Left lung (tissue), 10 donors: Measurements from ENCODE around the gene MRPL41. TPM values are rescaled to one million over a fixed set of nuclear protein-coding genes. Genes with fewer than 3 reads are reported as not detected.
"Not testable (repeated sequence)": the region's sequence is repeated elsewhere in the genome, so short reads cannot be mapped to it uniquely, and the experiment has no call there.

Experiments used
- ATAC-seq: fragments of 200-7000 bp; cut with Tn5 transposase; one replicate; pipeline ENCODE4 v1.9.1; 2020; ENCODE audit warnings: moderate library complexity
- DNase-seq, 4 donors: peaks; one replicate each; pipeline ENCODE4 v3.0.0-alpha.2; 2013 to 2020
- H3K27ac ChIP-seq, 2 donors: fragments of 200-600 bp; sonication (generic) in 1 of 2; one replicate each; pipeline versions ENCODE4 v1.5.0 to v1.8.0; 2020 to 2021
- H3K27me3 ChIP-seq, 2 donors: fragments of 200-600 bp; sonication (generic) in 1 of 2; one replicate each; pipeline versions ENCODE4 v1.5.0 to v1.8.0; 2020 to 2021
- H3K36me3 ChIP-seq, 2 donors: fragments of 200-600 bp; sonication (generic) in 1 of 2; one replicate each; pipeline versions ENCODE4 v1.5.0 to v1.8.0; 2020 to 2021
- H3K4me1 ChIP-seq, 2 donors: fragments of 200-600 bp; one replicate each; pipeline ENCODE4 v1.8.0; 2021
- H3K4me3 ChIP-seq, 2 donors: fragments of 200-600 bp; sonication (generic) in 1 of 2; one replicate each; pipeline versions ENCODE4 v1.5.0 to v1.8.0; 2020 to 2021; ENCODE audit warnings: mild to moderate bottlenecking in 1 of 2
- H3K9me3 ChIP-seq, 2 donors: fragments of 200-600 bp; sonication (generic) in 1 of 2; one replicate each; pipeline versions ENCODE4 v1.5.0 to v1.8.0; 2020 to 2021
- CTCF ChIP-seq, 2 donors: fragments of 200-600 bp; sonication (generic) in 1 of 2; IDR thresholded peaks; one replicate each; pipeline versions ENCODE4 v1.5.0 to v1.8.0; 2021; ENCODE audit warnings: antibody characterized with exemption in 2 of 2
- intact Hi-C, 2 donors: fragments of 100-400 bp; cut with DNase I; formaldehyde crosslinking; loops; one replicate each; pipeline versions ENCODE4 v1.11.2 to v1.14.2; 2022
- polyA plus RNA-seq, 6 donors: library from polyadenylated mRNA; unstranded; fragments of 120-200 nt; gene quantifications; one replicate each; pipeline ENCODE4 v1.2.1, GENCODE V29; 2013; ENCODE audit not compliant: insufficient read length in 6 of 6
- total RNA-seq, 2 donors: library from RNA; stranded (reverse); fragmentation: NEBNext Ultra II Directional; extraction: Animal tissue kit (Norgen Biotek cat#: 25700); gene quantifications; one replicate each; pipeline ENCODE4 v1.2.1, GENCODE V29; 2021
- donor health status: DM: no; HTN: yes; CAD: no.
- donor health status: DM: no; HTN: no; CAD: no.

Gene MRPL41
- total and polyA plus RNA-seq, 8 donors = 10.9 to 49.1 (median 18.4) TPM

GRCh38 chr9:137590469-137591383 is 39.0 kb downstream of the MRPL41 start, which contains the start of gene ZMYND19:
Gene ZMYND19, minus strand, starts transcription at chr9:137590512. Its CDS starts 249 bp downstream, at chr9:137590263.
- H3K4me1 ChIP-seq = peaks cover 14 to 34% of the 10 kb centered on the region in 2 donors
- DNase-seq = peak; percentile 86 to 96 (median 90)
- H3K27me3 ChIP-seq = no peaks in the 10 kb centered on the region
- H3K27ac ChIP-seq = peak within 1 kb of the TSS in 1 of 2 donors; percentile 76
- no peak for TF ChIP-seq CTCF (IDR thresholded peaks at IDR 0.05)
- H3K36me3 ChIP-seq = peaks cover 0 to 25% of the 10 kb centered on the region in 2 donors
- peak within 1 kb of the TSS; percentile 90 to 93 for H3K4me3 ChIP-seq
- no peaks in the 10 kb centered on the region for H3K9me3 ChIP-seq
- intact Hi-C loops = no loop called here
- peak; percentile 95 for ATAC-seq

- intact Hi-C loops = no loop called here
- H3K27ac ChIP-seq = peak overlapping the region; percentile 13 to 54
- DNase-seq (peak in 2 of 4 donors; percentile 48 to 61), ATAC-seq (peak; percentile 55)
- H3K9me3 ChIP-seq = no peaks in the 10 kb centered on the region
- no peak for TF ChIP-seq CTCF (IDR thresholded peaks at IDR 0.05)
- no peak overlapping the region for H3K4me3 ChIP-seq
- no peaks in the 10 kb centered on the region for H3K27me3 ChIP-seq
- peaks cover 0 to 7% of the 10 kb centered on the region in 2 donors for H3K36me3 ChIP-seq
- peaks cover 14 to 34% of the 10 kb centered on the region in 2 donors for H3K4me1 ChIP-seq
These were observed 41.1 kb downstream of the MRPL41 start for GRCh38 chr9:137592767-137593166.

GRCh38 chr9:137593176-137593575 is 41.5 kb downstream of the MRPL41 start:
- H3K9me3 ChIP-seq = no peaks in the 10 kb centered on the region
- ATAC-seq (peak; percentile 66), DNase-seq (peak in 2 of 4 donors; percentile 77 to 86)
- H3K36me3 ChIP-seq = peaks cover 0 to 3% of the 10 kb centered on the region in 2 donors
- intact Hi-C loops = no loop called here
- H3K4me3 ChIP-seq = no peak overlapping the region
- H3K27ac ChIP-seq = peak overlapping the region; percentile 13 to 54
- H3K27me3 ChIP-seq = no peaks in the 10 kb centered on the region
- TF ChIP-seq CTCF (IDR thresholded peaks at IDR 0.05) = no peak
- peaks cover 14 to 34% of the 10 kb centered on the region in 2 donors for H3K4me1 ChIP-seq

- DNase-seq, H3K4me3 ChIP-seq, H3K36me3 ChIP-seq, ATAC-seq, H3K27ac ChIP-seq, H3K27me3 ChIP-seq, H3K9me3 ChIP-seq, intact Hi-C loops: not testable (repeated sequence)
- H3K4me1 ChIP-seq = peaks cover 0 to 15% of the 10 kb centered on the region in 2 donors
These were observed 44.9 kb downstream of the MRPL41 start for GRCh38 chr9:137596577-137596976.

- H3K4me1 ChIP-seq = peaks cover 0 to 10% of the 10 kb centered on the region in 2 donors
- no peak overlapping the region for H3K4me3 ChIP-seq
- ATAC-seq = no peak
- DNase-seq = no peak
- no peak for TF ChIP-seq CTCF (IDR thresholded peaks at IDR 0.05)
- intact Hi-C loops = no loop called here
- H3K27me3 ChIP-seq = no peaks in the 10 kb centered on the region
- no peaks in the 10 kb centered on the region for H3K9me3 ChIP-seq
- no peak overlapping the region for H3K27ac ChIP-seq
- no peaks in the 10 kb centered on the region for H3K36me3 ChIP-seq
These were observed 47.3 kb downstream of the MRPL41 start for GRCh38 chr9:137598943-137599342.

Other genes with a start within 250 kb of the MRPL41 start
- gene NRARP, start 249.6 kb upstream of the MRPL41 start, total RNA-seq = 10 to 100 TPM; 11.3 to 15.2 TPM
- gene NRARP, start 249.6 kb upstream of the MRPL41 start, polyA plus RNA-seq = 10 to 100 TPM in 2 of 6 donors, 1 to 10 TPM in 4; 7.0 to 11.1 (median 9.0) TPM
- 10 to 100 TPM; 13.7 to 21.8 TPM for gene EXD3, start 128.7 kb upstream of the MRPL41 start, total RNA-seq
- gene EXD3, start 128.7 kb upstream of the MRPL41 start, polyA plus RNA-seq = 10 to 100 TPM; 13.2 to 21.0 (median 16.6) TPM
- gene NOXA1, start 128.5 kb upstream of the MRPL41 start, total RNA-seq = 1 to 10 TPM; 6.1 to 8.7 TPM
- gene NOXA1, start 128.5 kb upstream of the MRPL41 start, polyA plus RNA-seq = 1 to 10 TPM; 4.5 to 7.3 (median 6.9) TPM
- gene ENTPD8, start 110.5 kb upstream of the MRPL41 start, total RNA-seq = under 1 TPM in 1 of 2 donors, not detected in 1; 0.15 TPM
- gene ENTPD8, start 110.5 kb upstream of the MRPL41 start, polyA plus RNA-seq = under 1 TPM; 0.33 to 0.68 (median 0.46) TPM
- 10 to 100 TPM; 29.5 to 31.4 TPM for gene NSMF, start 92.5 kb upstream of the MRPL41 start, total RNA-seq
- gene NSMF, start 92.5 kb upstream of the MRPL41 start, polyA plus RNA-seq = 10 to 100 TPM; 31.7 to 46.5 (median 37.4) TPM
- 1 to 10 TPM; 2.9 to 6.3 TPM for gene PNPLA7, start 1.5 kb upstream of the MRPL41 start, total RNA-seq
- gene PNPLA7, start 1.5 kb upstream of the MRPL41 start, polyA plus RNA-seq = 1 to 10 TPM; 3.3 to 8.9 (median 4.9) TPM
- 10 to 100 TPM; 25.6 to 26.8 TPM for gene DPH7, start 27.0 kb downstream of the MRPL41 start, total RNA-seq
- 10 to 100 TPM; 43.2 to 69.2 (median 55.6) TPM for gene DPH7, start 27.0 kb downstream of the MRPL41 start, polyA plus RNA-seq
- 10 to 100 TPM; 22.3 to 30.5 TPM for gene ZMYND19, start 38.6 kb downstream of the MRPL41 start, total RNA-seq
- 10 to 100 TPM; 15.3 to 25.0 (median 20.5) TPM for gene ZMYND19, start 38.6 kb downstream of the MRPL41 start, polyA plus RNA-seq
- gene ARRDC1, start 53.8 kb downstream of the MRPL41 start, total RNA-seq = 10 to 100 TPM; 63.6 to 77.3 TPM
- gene ARRDC1, start 53.8 kb downstream of the MRPL41 start, polyA plus RNA-seq = 10 to 100 TPM; 26.2 to 43.9 (median 31.7) TPM
- gene EHMT1, start 67.1 kb downstream of the MRPL41 start, total RNA-seq = 10 to 100 TPM; 71.5 to 79.8 TPM
- gene EHMT1, start 67.1 kb downstream of the MRPL41 start, polyA plus RNA-seq = 10 to 100 TPM; 77.9 to 92.7 (median 85.8) TPM